Thyroid gland (tissue), 4 donors: Measurements from ENCODE around the gene NFIB.

Source experiments
- CTCF ChIP-seq, 6 experiments: fragments of 200-600 bp in 3 of 6; fragments of 450-650 bp in 3 of 6; sonication (generic) in 3 of 6; IDR thresholded peaks; one replicate each; pipeline ENCODE4 v1.5.1; 2016 to 2019; ENCODE audit warnings: antibody characterized with exemption in 6 of 6, mild to moderate bottlenecking in 2 of 6, inconsistent platforms in 1 of 6, moderate library complexity in 1 of 6
- POLR2A ChIP-seq, 2 donors: fragments of 450-650 bp; IDR thresholded peaks; one replicate each; pipeline ENCODE4 v1.6.1; 2017; ENCODE audit warnings: antibody characterized with exemption in 2 of 2, mild to moderate bottlenecking in 2 of 2, moderate library complexity in 1 of 2

GRCh38 chr9:14131356-14132088, 182.4 kb downstream of the NFIB start:
- TF ChIP-seq CTCF (IDR thresholded peaks at IDR 0.05) (no peak), POLR2A (IDR thresholded peaks at IDR 0.05) (no peak)
